IMR-90 (cell line): ENCODE measurements around the gene MYL11.
"Not testable (repeated sequence)": the region's sequence is repeated elsewhere in the genome, so short reads cannot be mapped to it uniquely, and the experiment has no call there.

Experiments used
- CEBPB ChIP-seq: IDR thresholded peaks from 2 replicates; pipeline ENCODE4 v1.6.1; 2012; ENCODE audit warnings: low read depth, low read length, improper control_type of control experiment
- CHD1 ChIP-seq: IDR thresholded peaks from 2 replicates; pipeline ENCODE4 v1.6.1; 2012; ENCODE audit warnings: low read depth, low read length, improper control_type of control experiment
- FOS ChIP-seq: fragments of 150-350 bp; IDR thresholded peaks from 2 replicates; pipeline ENCODE4 v1.6.1; 2016; ENCODE audit warnings: low read depth, low read length
- MAFK ChIP-seq: IDR thresholded peaks from 2 replicates; pipeline ENCODE4 v1.6.1; 2012; ENCODE audit warnings: low read depth, low read length, improper control_type of control experiment
- POLR2A ChIP-seq: IDR thresholded peaks from 2 replicates; pipeline ENCODE4 v1.6.1; 2012; ENCODE audit warnings: mild to moderate bottlenecking, low read depth, low read length
- RAD21 ChIP-seq: IDR thresholded peaks from 2 replicates; pipeline ENCODE4 v1.6.1; 2012; ENCODE audit warnings: low read length, improper control_type of control experiment
- RFX5 ChIP-seq: IDR thresholded peaks from 2 replicates; pipeline ENCODE4 v1.8.0; 2012; ENCODE audit warnings: low read depth, mild to moderate bottlenecking, low read length, moderate library complexity
- TF ChIP-seq, protein P1 (sequence below): conservative IDR thresholded peaks from 2 replicates; pipeline ENCODE4 v1.5.1; 2012; ENCODE audit warnings: mild to moderate bottlenecking, low read depth, low read length, improper control_type of control experiment
- TF ChIP-seq, protein P2 (sequence below): fragments of 150-350 bp; IDR thresholded peaks from 2 replicates; pipeline ENCODE4 v1.6.1; 2017; ENCODE audit warnings: mild to moderate bottlenecking, antibody characterized with exemption, low read length, low read depth

DNA sequence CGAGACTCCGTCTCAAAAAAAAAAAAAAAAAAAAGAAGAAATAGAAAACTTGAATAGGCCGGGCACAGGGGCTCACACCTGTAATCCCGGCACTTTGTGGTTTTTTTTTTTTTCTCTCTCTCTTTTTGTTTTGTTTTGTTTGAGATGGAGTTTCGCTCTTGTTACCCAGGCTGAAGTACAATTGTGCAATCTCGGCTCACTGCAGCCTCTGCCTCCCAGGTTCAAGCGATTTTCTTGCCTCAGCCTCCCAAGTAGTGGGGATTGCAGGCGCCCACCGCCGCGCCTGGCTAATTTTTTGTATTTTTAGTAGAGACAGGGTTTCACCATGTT lies 31.1 kb upstream of the MYL11 start:
- not testable (repeated sequence) for TF ChIP-seq MAFK, POLR2A, FOS, CEBPB, RAD21, CHD1, RFX5
- TF ChIP-seq, protein P1, sequence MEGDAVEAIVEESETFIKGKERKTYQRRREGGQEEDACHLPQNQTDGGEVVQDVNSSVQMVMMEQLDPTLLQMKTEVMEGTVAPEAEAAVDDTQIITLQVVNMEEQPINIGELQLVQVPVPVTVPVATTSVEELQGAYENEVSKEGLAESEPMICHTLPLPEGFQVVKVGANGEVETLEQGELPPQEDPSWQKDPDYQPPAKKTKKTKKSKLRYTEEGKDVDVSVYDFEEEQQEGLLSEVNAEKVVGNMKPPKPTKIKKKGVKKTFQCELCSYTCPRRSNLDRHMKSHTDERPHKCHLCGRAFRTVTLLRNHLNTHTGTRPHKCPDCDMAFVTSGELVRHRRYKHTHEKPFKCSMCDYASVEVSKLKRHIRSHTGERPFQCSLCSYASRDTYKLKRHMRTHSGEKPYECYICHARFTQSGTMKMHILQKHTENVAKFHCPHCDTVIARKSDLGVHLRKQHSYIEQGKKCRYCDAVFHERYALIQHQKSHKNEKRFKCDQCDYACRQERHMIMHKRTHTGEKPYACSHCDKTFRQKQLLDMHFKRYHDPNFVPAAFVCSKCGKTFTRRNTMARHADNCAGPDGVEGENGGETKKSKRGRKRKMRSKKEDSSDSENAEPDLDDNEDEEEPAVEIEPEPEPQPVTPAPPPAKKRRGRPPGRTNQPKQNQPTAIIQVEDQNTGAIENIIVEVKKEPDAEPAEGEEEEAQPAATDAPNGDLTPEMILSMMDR, result not testable (repeated sequence)
- TF ChIP-seq, protein P2, sequence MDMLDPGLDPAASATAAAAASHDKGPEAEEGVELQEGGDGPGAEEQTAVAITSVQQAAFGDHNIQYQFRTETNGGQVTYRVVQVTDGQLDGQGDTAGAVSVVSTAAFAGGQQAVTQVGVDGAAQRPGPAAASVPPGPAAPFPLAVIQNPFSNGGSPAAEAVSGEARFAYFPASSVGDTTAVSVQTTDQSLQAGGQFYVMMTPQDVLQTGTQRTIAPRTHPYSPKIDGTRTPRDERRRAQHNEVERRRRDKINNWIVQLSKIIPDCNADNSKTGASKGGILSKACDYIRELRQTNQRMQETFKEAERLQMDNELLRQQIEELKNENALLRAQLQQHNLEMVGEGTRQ, result not testable (repeated sequence)
